ENCODE data around the gene LDLRAD4. TPM values are rescaled to one million over a fixed set of nuclear protein-coding genes. Genes with fewer than 3 reads are reported as not detected.

LDLRAD4 gene
- polyA plus RNA-seq, 4 donors: 2.7 to 17.6 (median 7.0) TPM

- 30 to 68% (median 45%) methylated on average over 4 of the region's 4 CpGs for WGBS, 3 donors
- no peak for DNase-seq
- peaks cover 0 to 4% of the 10 kb centered on the region in 2 donors for H3K9me3 ChIP-seq (ENCODE audit: control insufficient read depth in 2 of 2, insufficient read depth in 1 of 2, low read depth in 1 of 2, low read length in 1 of 2)
- H3K27ac ChIP-seq (ENCODE audit: low read depth in 1 of 3, low read length in 2 of 3): no peak overlapping the region
- no peak overlapping the region for H3K4me3 ChIP-seq (ENCODE audit: low read depth in 1 of 3, low read length in 3 of 3)
- H3K4me1 ChIP-seq (ENCODE audit: control insufficient read depth in 3 of 3, insufficient read depth in 2 of 3, low read depth in 1 of 3, low read length in 2 of 3): peaks cover 0 to 7% (median 3%) of the 10 kb centered on the region in 3 donors
- no peak for FAIRE-seq
- H3K27me3 ChIP-seq (ENCODE audit: control insufficient read depth in 3 of 3, insufficient read depth in 3 of 3, low read length in 3 of 3): no peaks in the 10 kb centered on the region
- H3K36me3 ChIP-seq (ENCODE audit: control insufficient read depth in 3 of 3, insufficient read depth in 2 of 3, low read depth in 1 of 3, low read length in 3 of 3): no peaks in the 10 kb centered on the region
These were observed 188.9 kb downstream of the LDLRAD4 start for GRCh38 chr18:13407484-13407883.

- WGBS, 3 donors: 92 to 100% (median 98%) methylated on average over 1 of the region's 1 CpG
- Histone ChIP-seq H3K4me3 (ENCODE audit: low read depth in 1 of 3, low read length in 3 of 3) (no peak overlapping the region), H3K4me1 (ENCODE audit: control insufficient read depth in 3 of 3, insufficient read depth in 2 of 3, low read depth in 1 of 3, low read length in 2 of 3) (peaks cover 0 to 8% (median 3%) of the 10 kb centered on the region in 3 donors), H3K27ac (ENCODE audit: low read depth in 1 of 3, low read length in 2 of 3) (no peak overlapping the region), H3K36me3 (ENCODE audit: control insufficient read depth in 3 of 3, insufficient read depth in 2 of 3, low read depth in 1 of 3, low read length in 3 of 3) (peaks cover 0 to 3% (median 0%) of the 10 kb centered on the region in 3 donors), H3K27me3 (ENCODE audit: control insufficient read depth in 3 of 3, insufficient read depth in 3 of 3, low read length in 3 of 3) (no peaks in the 10 kb centered on the region), H3K9me3 (ENCODE audit: control insufficient read depth in 2 of 2, insufficient read depth in 1 of 2, low read depth in 1 of 2, low read length in 1 of 2) (peaks cover 0 to 4% of the 10 kb centered on the region in 2 donors)
- FAIRE-seq (no peak), DNase-seq (no peak)
These were observed 190.5 kb downstream of the LDLRAD4 start for GRCh38 chr18:13409026-13409425.

GRCh38 chr18:13409997-13410396 lies 191.4 kb downstream of the LDLRAD4 start:
- 91 to 96% (median 93%) methylated on average over 11 of the region's 11 CpGs for WGBS, 3 donors
- Histone ChIP-seq H3K4me3 (ENCODE audit: low read depth in 1 of 3, low read length in 3 of 3) (no peak overlapping the region), H3K4me1 (ENCODE audit: control insufficient read depth in 3 of 3, insufficient read depth in 2 of 3, low read depth in 1 of 3, low read length in 2 of 3) (peaks cover 0 to 10% (median 3%) of the 10 kb centered on the region in 3 donors), H3K27ac (ENCODE audit: low read depth in 1 of 3, low read length in 2 of 3) (no peak overlapping the region), H3K36me3 (ENCODE audit: control insufficient read depth in 3 of 3, insufficient read depth in 2 of 3, low read depth in 1 of 3, low read length in 3 of 3) (peaks cover 0 to 3% (median 0%) of the 10 kb centered on the region in 3 donors), H3K9me3 (ENCODE audit: control insufficient read depth in 2 of 2, insufficient read depth in 1 of 2, low read depth in 1 of 2, low read length in 1 of 2) (peaks cover 0 to 4% of the 10 kb centered on the region in 2 donors), H3K27me3 (ENCODE audit: control insufficient read depth in 3 of 3, insufficient read depth in 3 of 3, low read length in 3 of 3) (no peaks in the 10 kb centered on the region)
- FAIRE-seq (no peak), DNase-seq (no peak)

DNA sequence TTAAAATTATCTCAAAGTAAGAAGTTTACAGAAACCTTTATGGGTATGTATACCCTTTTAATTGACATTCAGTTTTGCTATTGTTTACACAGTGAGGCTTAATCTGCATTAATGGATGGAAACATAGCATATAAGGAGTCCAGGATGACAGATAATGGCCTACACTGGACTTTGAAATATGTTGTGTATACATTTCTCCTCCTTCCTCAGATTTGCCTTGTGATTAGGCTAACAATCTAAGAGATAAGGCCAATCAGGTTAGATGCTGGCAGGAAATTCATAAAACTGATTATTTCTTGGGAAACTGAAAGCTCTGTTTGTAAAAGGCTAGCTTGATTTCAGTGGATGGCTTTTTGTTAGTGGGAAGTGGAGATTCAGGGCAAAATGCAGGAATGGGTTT lies 191.9 kb downstream of the LDLRAD4 start:
- peaks cover 0 to 4% of the 10 kb centered on the region in 2 donors for H3K9me3 ChIP-seq (ENCODE audit: control insufficient read depth in 2 of 2, insufficient read depth in 1 of 2, low read depth in 1 of 2, low read length in 1 of 2)
- no peak overlapping the region for H3K4me3 ChIP-seq (ENCODE audit: low read depth in 1 of 3, low read length in 3 of 3)
- peaks cover 0 to 10% (median 3%) of the 10 kb centered on the region in 3 donors for H3K4me1 ChIP-seq (ENCODE audit: control insufficient read depth in 3 of 3, insufficient read depth in 2 of 3, low read depth in 1 of 3, low read length in 2 of 3)
- peaks cover 0 to 3% (median 0%) of the 10 kb centered on the region in 3 donors for H3K36me3 ChIP-seq (ENCODE audit: control insufficient read depth in 3 of 3, insufficient read depth in 2 of 3, low read depth in 1 of 3, low read length in 3 of 3)
- no peak overlapping the region for H3K27ac ChIP-seq (ENCODE audit: low read depth in 1 of 3, low read length in 2 of 3)
- DNase-seq (no peak), FAIRE-seq (no peak)
- H3K27me3 ChIP-seq (ENCODE audit: control insufficient read depth in 3 of 3, insufficient read depth in 3 of 3, low read length in 3 of 3): no peaks in the 10 kb centered on the region

DNA sequence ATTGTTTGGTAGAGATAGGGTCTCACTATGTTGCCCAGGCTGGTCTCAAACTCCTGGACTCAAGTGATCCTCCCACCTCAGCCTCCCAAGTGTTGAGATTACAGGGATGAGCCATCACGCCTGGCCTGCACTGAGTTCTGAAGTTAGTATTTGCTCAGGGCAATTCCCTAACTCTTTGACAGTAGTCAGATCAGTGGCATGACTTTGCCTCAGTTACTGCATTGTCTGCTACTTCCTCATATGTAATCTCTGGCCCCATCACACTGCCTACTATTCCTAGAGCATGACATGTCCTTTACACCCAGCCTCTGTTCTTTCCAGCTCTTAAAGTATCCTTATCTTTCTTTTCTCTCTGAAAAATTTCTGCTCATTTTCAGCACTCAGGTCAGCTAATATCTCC lies 193.5 kb downstream of the LDLRAD4 start:
- DNase-seq (no peak), FAIRE-seq (no peak)
- H3K27me3 ChIP-seq (ENCODE audit: control insufficient read depth in 3 of 3, insufficient read depth in 3 of 3, low read length in 3 of 3): no peaks in the 10 kb centered on the region
- 85 to 100% (median 92%) methylated on average over 1 of the region's 1 CpG for WGBS, 3 donors
- peaks cover 0 to 12% (median 3%) of the 10 kb centered on the region in 3 donors for H3K4me1 ChIP-seq (ENCODE audit: control insufficient read depth in 3 of 3, insufficient read depth in 2 of 3, low read depth in 1 of 3, low read length in 2 of 3)
- peaks cover 0 to 4% of the 10 kb centered on the region in 2 donors for H3K9me3 ChIP-seq (ENCODE audit: control insufficient read depth in 2 of 2, insufficient read depth in 1 of 2, low read depth in 1 of 2, low read length in 1 of 2)
- H3K27ac ChIP-seq (ENCODE audit: low read depth in 1 of 3, low read length in 2 of 3): no peak overlapping the region
- H3K4me3 ChIP-seq (ENCODE audit: low read depth in 1 of 3, low read length in 3 of 3): no peak overlapping the region
- peaks cover 0 to 3% (median 0%) of the 10 kb centered on the region in 3 donors for H3K36me3 ChIP-seq (ENCODE audit: control insufficient read depth in 3 of 3, insufficient read depth in 2 of 3, low read depth in 1 of 3, low read length in 3 of 3)

- Histone ChIP-seq H3K4me3 (ENCODE audit: low read depth in 1 of 3, low read length in 3 of 3) (no peak overlapping the region), H3K4me1 (ENCODE audit: control insufficient read depth in 3 of 3, insufficient read depth in 2 of 3, low read depth in 1 of 3, low read length in 2 of 3) (peaks cover 3 to 11% (median 4%) of the 10 kb centered on the region in 3 donors), H3K27me3 (ENCODE audit: control insufficient read depth in 3 of 3, insufficient read depth in 3 of 3, low read length in 3 of 3) (no peaks in the 10 kb centered on the region), H3K27ac (ENCODE audit: low read depth in 1 of 3, low read length in 2 of 3) (no peak overlapping the region), H3K36me3 (ENCODE audit: control insufficient read depth in 3 of 3, insufficient read depth in 2 of 3, low read depth in 1 of 3, low read length in 3 of 3) (peaks cover 0 to 3% (median 0%) of the 10 kb centered on the region in 3 donors), H3K9me3 (ENCODE audit: control insufficient read depth in 2 of 2, insufficient read depth in 1 of 2, low read depth in 1 of 2, low read length in 1 of 2) (peaks cover 0 to 4% of the 10 kb centered on the region in 2 donors)
- FAIRE-seq (no peak), DNase-seq (no peak)
- 79 to 88% (median 81%) methylated on average over 8 of the region's 8 CpGs for WGBS, 3 donors
These were observed 194.3 kb downstream of the LDLRAD4 start for GRCh38 chr18:13412901-13413300.

DNA sequence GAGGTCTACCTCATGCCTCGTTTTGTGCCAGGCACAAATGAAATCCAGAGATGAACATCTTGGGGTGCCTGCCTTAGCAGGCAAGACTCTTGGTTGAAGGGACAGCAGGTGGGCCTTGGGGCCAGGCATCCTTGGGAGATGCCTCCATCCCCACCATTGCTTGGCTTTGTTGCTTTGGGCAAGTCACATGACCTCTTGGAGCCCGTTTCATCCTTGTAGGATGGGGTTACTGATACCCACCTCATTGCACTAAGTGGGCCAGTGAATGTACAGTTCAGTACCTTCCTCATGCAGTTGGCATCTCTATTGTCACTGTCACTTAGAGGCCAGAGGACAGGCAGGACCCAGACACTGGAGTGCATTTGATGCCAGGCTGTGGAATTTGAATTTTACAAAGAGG lies 195.5 kb downstream of the LDLRAD4 start:
- FAIRE-seq: no peak

GRCh38 chr18:13414521-13414920 lies 196.0 kb downstream of the LDLRAD4 start:
- Histone ChIP-seq H3K9me3 (ENCODE audit: control insufficient read depth in 2 of 2, insufficient read depth in 1 of 2, low read depth in 1 of 2, low read length in 1 of 2) (peaks cover 0 to 4% of the 10 kb centered on the region in 2 donors), H3K4me3 (ENCODE audit: low read depth in 1 of 3, low read length in 3 of 3) (no peak overlapping the region), H3K27ac (ENCODE audit: low read depth in 1 of 3, low read length in 2 of 3) (no peak overlapping the region), H3K27me3 (ENCODE audit: control insufficient read depth in 3 of 3, insufficient read depth in 3 of 3, low read length in 3 of 3) (no peaks in the 10 kb centered on the region), H3K4me1 (ENCODE audit: control insufficient read depth in 3 of 3, insufficient read depth in 2 of 3, low read depth in 1 of 3, low read length in 2 of 3) (peaks cover 3 to 9% (median 9%) of the 10 kb centered on the region in 3 donors), H3K36me3 (ENCODE audit: control insufficient read depth in 3 of 3, insufficient read depth in 2 of 3, low read depth in 1 of 3, low read length in 3 of 3) (peaks cover 0 to 3% (median 0%) of the 10 kb centered on the region in 3 donors)
- WGBS, 3 donors: 15 to 57% (median 32%) methylated on average over 4 of the region's 4 CpGs
- DNase-seq (peak in 1 of 2 donors; percentile 67), FAIRE-seq (no peak)

More for the DNA sequence above, 195.5 kb downstream of the LDLRAD4 start:
- DNase-seq: no peak
- WGBS, 3 donors: 50 to 76% (median 72%) methylated on average over 2 of the region's 2 CpGs
- peaks cover 0 to 3% (median 0%) of the 10 kb centered on the region in 3 donors for H3K36me3 ChIP-seq (ENCODE audit: control insufficient read depth in 3 of 3, insufficient read depth in 2 of 3, low read depth in 1 of 3, low read length in 3 of 3)
- peaks cover 3 to 11% (median 9%) of the 10 kb centered on the region in 3 donors for H3K4me1 ChIP-seq (ENCODE audit: control insufficient read depth in 3 of 3, insufficient read depth in 2 of 3, low read depth in 1 of 3, low read length in 2 of 3)
- no peak overlapping the region for H3K4me3 ChIP-seq (ENCODE audit: low read depth in 1 of 3, low read length in 3 of 3)
- H3K27ac ChIP-seq (ENCODE audit: low read depth in 1 of 3, low read length in 2 of 3): no peak overlapping the region
- no peaks in the 10 kb centered on the region for H3K27me3 ChIP-seq (ENCODE audit: control insufficient read depth in 3 of 3, insufficient read depth in 3 of 3, low read length in 3 of 3)
- peaks cover 0 to 4% of the 10 kb centered on the region in 2 donors for H3K9me3 ChIP-seq (ENCODE audit: control insufficient read depth in 2 of 2, insufficient read depth in 1 of 2, low read depth in 1 of 2, low read length in 1 of 2)

GRCh38 chr18:13415736-13416135 lies 197.2 kb downstream of the LDLRAD4 start:
- no peaks in the 10 kb centered on the region for H3K27me3 ChIP-seq (ENCODE audit: control insufficient read depth in 3 of 3, insufficient read depth in 3 of 3, low read length in 3 of 3)
- no peak overlapping the region for H3K4me3 ChIP-seq (ENCODE audit: low read depth in 1 of 3, low read length in 3 of 3)
- peaks cover 0 to 4% of the 10 kb centered on the region in 2 donors for H3K9me3 ChIP-seq (ENCODE audit: control insufficient read depth in 2 of 2, insufficient read depth in 1 of 2, low read depth in 1 of 2, low read length in 1 of 2)
- H3K27ac ChIP-seq (ENCODE audit: low read depth in 1 of 3, low read length in 2 of 3): no peak overlapping the region
- FAIRE-seq: no peak
- H3K36me3 ChIP-seq (ENCODE audit: control insufficient read depth in 3 of 3, insufficient read depth in 2 of 3, low read depth in 1 of 3, low read length in 3 of 3): peaks cover 0 to 3% (median 0%) of the 10 kb centered on the region in 3 donors
- DNase-seq: no peak
- H3K4me1 ChIP-seq (ENCODE audit: control insufficient read depth in 3 of 3, insufficient read depth in 2 of 3, low read depth in 1 of 3, low read length in 2 of 3): peaks cover under 1 to 9% (median 8%) of the 10 kb centered on the region in 3 donors
- WGBS, 3 donors: 88 to 95% (median 92%) methylated on average over 12 of the region's 12 CpGs

Data from small intestine (tissue), 7 donors.